ENCODE results near the gene CENPU. TPM values are rescaled to one million over a fixed set of nuclear protein-coding genes. Genes with fewer than 3 reads are reported as not detected.

Gene CENPU
- total and polyA plus RNA-seq, 2 of the 13 experiments (the other 11 are each of a cell fraction or from before 2014, with no cell fraction given), result 11.7 to 35.8 TPM

- TF ChIP-seq ZNF563 (CRISPR knock-in tag; IDR thresholded peaks at IDR 0.05) (no peak), POLR2A (IDR thresholded peaks at IDR 0.05; ENCODE audit: insufficient read depth in 1 of 2, low read depth in 2 of 2, low read length in 2 of 2) (no peak), ELF3 (CRISPR knock-in tag; IDR thresholded peaks at IDR 0.05) (no peak), ZNF646 (CRISPR knock-in tag; IDR thresholded peaks at IDR 0.05) (no peak), PITX1 (CRISPR knock-in tag; IDR thresholded peaks at IDR 0.05) (no peak), JARID2 (CRISPR knock-in tag; IDR thresholded peaks at IDR 0.05; ENCODE audit: insufficient replicate concordance) (no peak), ZNF672 (CRISPR knock-in tag; IDR thresholded peaks at IDR 0.05) (no peak), MTA1 (CRISPR knock-in tag; IDR thresholded peaks at IDR 0.05; ENCODE audit: borderline replicate concordance) (no peak), ZNF296 (CRISPR knock-in tag; conservative IDR thresholded peaks at IDR 0.05) (no peak)
Measured at GRCh38 chr4:184668096-184668495, 65.8 kb downstream of the CENPU start (continued).
